Effector CD8-positive, alpha-beta T cell (primary cell): ENCODE measurements around the gene CEP85L.

Experiments
- DNase-seq: peaks from one replicate; lab custom pipeline; 2025; lab: John Stamatoyannopoulos, UW
- total RNA-seq, 4 experiments: gene quantifications; one replicate each; lab custom pipeline; 2026; lab: John Stamatoyannopoulos, UW

Gene CEP85L
- 86.9 to 145 (median 100) reads per million in 4 experiments for total RNA-seq

- peak; percentile 87 for DNase-seq
These were observed at the start of gene CEP85L for GRCh38 chr6:118651282-118652050. CEP85L (minus strand) TSS chr6:118651591; CDS start chr6:118651269, 322 bp downstream.

DNA sequence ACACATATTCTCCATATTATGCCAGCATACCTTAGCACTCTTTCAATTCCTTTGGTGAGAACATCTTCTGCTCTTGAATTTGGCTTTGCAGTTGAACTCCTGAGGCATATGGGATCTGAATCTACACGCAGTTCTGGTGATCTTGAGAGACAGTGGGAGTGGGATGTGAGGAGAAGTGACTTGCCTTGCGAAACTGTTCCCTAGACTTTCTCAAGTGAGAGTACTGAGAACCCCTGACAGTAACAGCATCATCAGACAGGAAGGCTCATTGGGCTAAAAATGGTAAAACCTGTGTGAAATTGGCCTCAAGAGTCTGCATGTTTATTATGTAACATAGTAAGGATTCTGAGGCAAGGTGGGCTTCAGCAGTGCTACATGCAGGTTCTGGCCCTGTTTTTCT is 49.1 kb upstream of the CEP85L start:
- DNase-seq = no peak

DNA sequence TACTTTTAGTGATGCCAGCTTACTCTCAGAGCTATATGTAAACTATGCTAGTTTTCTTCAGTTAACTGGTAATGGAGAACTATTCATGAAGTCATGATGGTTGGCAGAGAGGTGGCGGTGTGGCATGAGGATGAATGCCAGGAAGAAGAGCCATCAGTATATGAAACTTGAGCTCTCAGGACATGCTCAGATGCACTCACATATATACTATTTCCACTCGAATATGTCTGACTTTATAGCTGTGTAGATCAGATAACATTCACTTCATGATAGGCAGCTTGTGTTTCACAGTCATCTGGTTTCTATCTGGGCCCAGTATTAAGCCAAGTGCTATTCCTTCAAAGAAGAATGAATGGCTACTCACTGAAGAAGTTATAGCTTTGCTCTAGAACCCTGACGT is 46.2 kb upstream of the CEP85L start:
- no peak for DNase-seq

- no peak for DNase-seq
These were observed 44.9 kb upstream of the CEP85L start for GRCh38 chr6:118696271-118696670.

GRCh38 chr6:118693562-118693961 is 42.2 kb upstream of the CEP85L start:
- no peak for DNase-seq

DNA sequence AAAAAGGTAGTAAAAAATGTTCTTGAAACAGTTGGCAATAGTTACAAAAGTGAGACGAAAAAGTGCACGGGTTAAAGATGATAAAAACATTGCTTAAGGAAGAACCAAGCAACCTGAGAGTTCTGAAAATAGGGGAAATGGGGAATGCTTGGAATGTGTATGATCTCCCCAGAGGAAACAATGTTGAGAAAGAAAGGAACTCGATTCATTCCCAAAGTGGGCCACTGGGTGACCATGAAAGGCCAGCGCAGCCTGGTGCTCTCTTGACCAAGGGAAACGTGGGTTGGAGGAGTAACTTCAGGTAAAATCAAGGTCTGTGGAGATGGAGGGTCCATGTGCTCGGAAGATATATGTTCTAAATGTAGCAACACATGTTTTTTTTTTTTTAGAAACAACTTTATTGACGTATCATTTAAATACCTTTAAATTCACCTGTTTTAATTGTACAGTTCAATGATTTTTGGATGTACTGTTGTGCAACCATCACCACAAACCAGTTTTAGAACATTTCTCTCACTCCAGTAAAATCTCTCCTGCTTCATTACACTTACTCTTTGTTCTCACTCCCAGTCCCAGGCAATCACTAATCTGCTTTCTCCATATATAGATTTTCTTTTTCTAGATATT is 34.5 kb upstream of the CEP85L start:
- no peak for DNase-seq

GRCh38 chr6:118683881-118684872 is 32.8 kb upstream of the CEP85L start:
- no peak for DNase-seq

- no peak for DNase-seq
These were observed 29.2 kb upstream of the CEP85L start for GRCh38 chr6:118680452-118681095.

- DNase-seq = no peak
These were observed 28.0 kb upstream of the CEP85L start for GRCh38 chr6:118679327-118679901.

DNA sequence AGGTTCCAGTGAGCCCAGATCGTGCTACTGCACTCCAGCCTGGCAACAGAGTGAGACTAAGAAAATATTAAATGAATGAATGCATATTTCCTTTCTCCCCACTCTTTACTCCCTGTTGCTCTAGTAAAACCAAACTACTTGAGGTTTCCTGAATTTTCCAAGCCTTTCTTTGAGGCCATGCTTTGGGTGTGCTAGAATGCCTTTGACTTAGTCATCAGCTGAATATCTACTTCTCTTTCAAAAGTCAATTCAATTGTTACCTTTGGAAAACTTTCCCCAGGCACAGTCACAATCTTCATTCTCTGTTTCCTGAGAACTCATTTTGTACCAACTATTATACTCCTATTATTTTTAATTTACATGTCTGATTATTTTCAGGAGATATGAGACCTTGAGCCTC is 27.5 kb upstream of the CEP85L start:
- no peak for DNase-seq

- no peak for DNase-seq
These were observed 25.8 kb upstream of the CEP85L start for GRCh38 chr6:118677193-118677592.

GRCh38 chr6:118675225-118675624 is 23.8 kb upstream of the CEP85L start:
- no peak for DNase-seq

DNA sequence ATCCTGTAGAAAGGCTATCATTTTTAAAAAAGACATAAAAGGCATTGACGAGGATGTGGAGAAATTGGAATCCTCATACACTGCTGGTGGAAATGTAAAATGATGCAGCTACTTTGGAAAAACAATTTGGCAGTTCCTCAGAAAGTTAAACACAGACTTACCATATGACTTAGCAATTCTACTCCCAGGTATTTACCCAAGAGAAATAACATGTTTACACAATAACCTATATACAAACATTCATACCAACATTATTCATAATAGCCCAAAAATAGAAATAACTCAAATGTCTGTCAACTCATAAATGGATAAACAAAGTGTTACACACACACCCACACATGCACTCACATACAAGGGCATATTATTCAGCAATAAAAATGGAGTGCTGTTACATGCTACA is 23.4 kb upstream of the CEP85L start:
- DNase-seq = no peak

DNA sequence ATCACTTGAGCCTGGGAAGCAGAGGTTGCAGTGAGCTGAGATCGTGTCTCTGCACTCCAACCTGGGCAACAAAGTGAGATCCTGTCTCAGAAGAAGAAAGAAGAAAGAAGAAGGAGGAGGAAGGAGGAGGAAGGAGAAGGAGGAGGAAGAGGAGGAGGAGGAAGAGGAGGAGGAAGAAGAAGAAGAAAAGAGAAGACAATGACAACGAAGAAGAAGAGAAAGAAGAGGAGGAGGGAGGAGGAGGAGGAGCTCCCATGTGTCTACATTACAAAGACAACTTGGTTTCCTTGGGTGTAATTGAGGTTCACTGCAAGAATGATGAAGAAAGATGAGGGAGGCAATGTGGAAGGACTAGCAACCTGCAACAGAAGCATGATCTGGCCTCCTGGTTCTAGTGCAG is 21.3 kb upstream of the CEP85L start:
- DNase-seq = no peak

DNA sequence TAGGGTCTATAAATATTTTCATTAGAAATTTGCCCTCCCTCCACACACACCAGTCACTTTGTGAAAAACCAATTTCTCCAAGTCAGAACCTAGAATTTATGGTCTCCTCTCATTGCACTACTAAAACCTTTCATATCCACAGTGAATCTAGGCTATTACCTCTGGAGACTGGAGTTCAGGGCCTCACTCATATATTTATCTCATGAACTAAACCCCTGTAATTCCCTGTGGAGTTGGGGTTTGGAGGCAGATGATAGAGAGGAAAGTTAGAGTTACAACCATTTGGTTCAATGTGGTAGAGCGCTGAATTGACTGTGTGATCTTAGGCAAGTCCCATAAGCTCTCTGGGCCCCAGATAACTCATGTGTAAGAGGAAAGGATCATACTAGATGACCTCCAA is 18.2 kb upstream of the CEP85L start:
- DNase-seq = no peak

DNA sequence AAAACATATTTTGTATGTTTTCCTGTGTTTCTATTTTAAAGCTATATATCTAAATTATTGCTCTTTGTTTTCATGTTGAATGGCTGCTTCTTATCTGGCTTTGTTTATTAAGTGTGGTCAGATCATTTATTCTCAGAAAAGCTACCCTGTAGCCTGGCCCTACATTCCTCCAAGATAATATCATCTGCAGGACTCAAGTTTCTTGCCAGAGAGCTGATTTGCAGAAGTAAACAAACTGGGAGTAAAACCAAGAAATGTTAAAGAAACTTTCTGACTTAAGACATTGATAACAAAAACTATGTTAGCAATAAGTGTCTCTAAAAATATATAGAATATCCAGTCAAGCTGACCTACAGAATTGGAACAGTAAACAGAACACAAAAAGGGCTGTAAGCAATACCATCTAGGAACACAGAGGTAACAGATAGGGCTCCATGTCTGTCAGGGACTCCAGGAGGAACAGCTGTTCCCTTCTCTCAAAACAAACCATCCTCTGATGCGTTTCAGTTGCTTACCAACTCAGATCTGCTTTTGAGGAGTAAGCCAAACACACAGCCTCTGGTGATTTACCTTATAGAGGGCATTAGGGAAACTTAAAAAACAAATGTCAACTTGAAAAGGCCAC is 17.5 kb upstream of the CEP85L start:
- no peak for DNase-seq

DNA sequence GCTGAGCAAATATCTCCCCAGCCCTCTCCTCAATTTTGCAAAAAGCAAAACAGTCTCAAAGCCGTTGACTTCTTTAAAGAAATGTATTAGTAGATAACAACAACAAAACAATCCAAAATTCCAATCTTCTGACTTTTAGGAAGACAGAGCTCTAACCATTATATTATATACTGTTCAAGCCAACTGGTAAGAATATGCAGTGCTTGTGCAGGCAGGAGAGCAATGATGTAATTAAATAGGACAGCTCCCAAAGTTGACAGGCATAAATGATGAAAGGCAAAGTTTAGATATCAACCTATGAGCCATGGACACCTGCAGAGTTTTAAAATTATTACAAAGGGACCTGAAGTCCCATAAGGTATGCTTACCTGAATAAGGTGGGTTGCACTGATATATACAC is 16.6 kb upstream of the CEP85L start:
- no peak for DNase-seq

DNA sequence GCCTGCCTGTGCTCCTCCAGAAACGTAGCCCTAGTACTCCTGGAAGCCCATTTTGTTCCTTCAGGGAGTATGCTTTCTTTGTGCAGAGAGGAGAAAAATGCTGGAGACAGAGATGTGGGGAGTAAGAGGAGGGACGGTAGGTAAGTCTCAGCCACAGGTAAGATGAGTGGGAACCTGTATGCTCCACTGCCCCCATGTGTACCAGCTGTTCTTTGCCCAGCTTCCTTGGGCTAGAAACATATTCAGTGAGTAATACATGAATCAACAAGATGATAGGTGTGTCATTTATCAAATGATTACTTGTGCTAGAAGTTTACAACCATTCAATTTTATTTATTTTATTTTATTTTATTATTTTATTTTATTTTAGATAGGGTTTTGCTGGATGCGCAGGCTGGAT is 13.6 kb upstream of the CEP85L start:
- DNase-seq = no peak

- DNase-seq = no peak
These were observed 12.9 kb upstream of the CEP85L start for GRCh38 chr6:118663993-118664985.

GRCh38 chr6:118661831-118662230 is 10.4 kb upstream of the CEP85L start:
- DNase-seq = no peak
